ENCODE results near the gene KDM4C. TPM values are rescaled to one million over a fixed set of nuclear protein-coding genes. Genes with fewer than 3 reads are reported as not detected.

The KDM4C gene
- total RNA-seq, 2 donors from 2014 or later = 12.8 to 31.5 TPM

- Histone ChIP-seq H3K27me3 (ENCODE audit: control insufficient read depth, insufficient read depth, low read length, poor library complexity, severe bottlenecking) (no peaks in the 10 kb centered on the region), H3K9me3 (ENCODE audit: control insufficient read depth, low read length) (no peaks in the 10 kb centered on the region), H3K27ac (ENCODE audit: low read depth, low read length) (no peak overlapping the region), H3K4me3 (ENCODE audit: low read length) (no peak overlapping the region), H3K36me3 (ENCODE audit: control insufficient read depth, insufficient read depth, low read length) (no peaks in the 10 kb centered on the region), H3K4me1 (ENCODE audit: control insufficient read depth, insufficient read depth, low read length) (peaks cover 13% of the 10 kb centered on the region), H3K9ac (ENCODE audit: extremely low read depth, low read length, poor library complexity, severe bottlenecking) (no peak overlapping the region)
- DNase-seq = no peak
- TF ChIP-seq CTCF (conservative IDR thresholded peaks at IDR 0.05) = no peak
- no peaks in the 10 kb centered on the region for H3K9me3 Mint-ChIP-seq
- H3K27me3 Mint-ChIP-seq (ENCODE audit: insufficient read depth) = no peaks in the 10 kb centered on the region
- 94 to 100% methylated on average over 1 to 3 of the region's 3 CpGs for WGBS, 2 experiments (ENCODE audit: insufficient coverage in 1 of 2, insufficient read length in 1 of 2)
- no peak overlapping the region for H3K4me3 Mint-ChIP-seq
- no peak overlapping the region for H3K27ac Mint-ChIP-seq
- peaks cover 59% of the 10 kb centered on the region for H3K4me1 Mint-ChIP-seq
- peaks cover 2% of the 10 kb centered on the region for H3K36me3 Mint-ChIP-seq (ENCODE audit: low read depth)
Measured at GRCh38 chr9:6929441-6930215, 171.9 kb downstream of the KDM4C start.

GRCh38 chr9:6930827-6931226, 173.1 kb downstream of the KDM4C start:
- Histone ChIP-seq H3K9me3 (ENCODE audit: control insufficient read depth, low read length) (no peaks in the 10 kb centered on the region), H3K36me3 (ENCODE audit: control insufficient read depth, insufficient read depth, low read length) (no peaks in the 10 kb centered on the region), H3K27me3 (ENCODE audit: control insufficient read depth, insufficient read depth, low read length, poor library complexity, severe bottlenecking) (no peaks in the 10 kb centered on the region), H3K4me1 (ENCODE audit: control insufficient read depth, insufficient read depth, low read length) (peaks cover 13% of the 10 kb centered on the region), H3K27ac (ENCODE audit: low read depth, low read length) (no peak overlapping the region), H3K4me3 (ENCODE audit: low read length) (no peak overlapping the region), H3K9ac (ENCODE audit: extremely low read depth, low read length, poor library complexity, severe bottlenecking) (no peak overlapping the region)
- H3K27me3 Mint-ChIP-seq (ENCODE audit: insufficient read depth) = no peaks in the 10 kb centered on the region
- TF ChIP-seq CTCF (conservative IDR thresholded peaks at IDR 0.05) = no peak
- H3K9me3 Mint-ChIP-seq = no peaks in the 10 kb centered on the region
- H3K4me1 Mint-ChIP-seq = peaks cover 47% of the 10 kb centered on the region
- DNase-seq = no peak
- no peak overlapping the region for H3K27ac Mint-ChIP-seq
- no peak overlapping the region for H3K4me3 Mint-ChIP-seq
- H3K36me3 Mint-ChIP-seq (ENCODE audit: low read depth) = peaks cover 5% of the 10 kb centered on the region

DNA sequence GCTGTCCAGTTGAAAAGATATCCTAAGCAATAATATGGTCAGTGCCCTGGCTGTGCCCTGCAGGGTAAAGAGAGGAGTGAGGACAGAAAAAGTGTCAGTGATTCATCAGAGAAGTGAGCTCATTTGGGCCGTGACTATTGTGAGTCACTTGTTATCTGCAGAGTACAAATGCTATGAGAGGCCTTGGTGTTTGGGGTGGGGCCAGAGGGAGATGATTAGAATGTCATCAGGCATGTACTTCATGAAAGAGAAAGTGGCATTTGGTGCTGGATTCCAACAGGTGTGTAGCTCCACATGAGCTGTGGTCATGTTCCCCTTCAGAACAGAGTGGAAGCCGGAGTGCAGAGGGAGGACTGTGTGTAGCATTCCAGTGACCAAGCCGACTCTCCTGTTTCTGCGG, 174.1 kb downstream of the KDM4C start:
- no peaks in the 10 kb centered on the region for H3K36me3 ChIP-seq (ENCODE audit: control insufficient read depth, insufficient read depth, low read length)
- WGBS, 2 experiments (ENCODE audit: insufficient coverage in 1 of 2, insufficient read length in 1 of 2) = 89 to 90% methylated on average over 1 to 4 of the region's 4 CpGs
- no peak overlapping the region for H3K4me3 ChIP-seq (ENCODE audit: low read length)
- no peaks in the 10 kb centered on the region for H3K9me3 ChIP-seq (ENCODE audit: control insufficient read depth, low read length)
- no peak for DNase-seq
- H3K4me1 ChIP-seq (ENCODE audit: control insufficient read depth, insufficient read depth, low read length) = peaks cover 5% of the 10 kb centered on the region
- Mint-ChIP-seq H3K4me3 (no peak overlapping the region), H3K9me3 (no peaks in the 10 kb centered on the region), H3K4me1 (peaks cover 39% of the 10 kb centered on the region), H3K27me3 (ENCODE audit: insufficient read depth) (no peaks in the 10 kb centered on the region), H3K27ac (peak overlapping the region; percentile 54), H3K36me3 (ENCODE audit: low read depth) (peaks cover 5% of the 10 kb centered on the region)
- no peak for TF ChIP-seq CTCF (conservative IDR thresholded peaks at IDR 0.05)
- H3K27me3 ChIP-seq (ENCODE audit: control insufficient read depth, insufficient read depth, low read length, poor library complexity, severe bottlenecking) = no peaks in the 10 kb centered on the region
- H3K27ac ChIP-seq (ENCODE audit: low read depth, low read length) = no peak overlapping the region
- no peak overlapping the region for H3K9ac ChIP-seq (ENCODE audit: extremely low read depth, low read length, poor library complexity, severe bottlenecking)

Measured in endodermal cell (in vitro differentiated cells).